Stimulated activated CD4-positive, alpha-beta T cell treated with anti-CD3 and anti-CD28 coated beads, Interleukin-4, amount 100 ng/mL, for 4 hours (primary cell): ENCODE results near the gene YIPF6.
A peak's percentile ranks its signal among the peaks of the same experiment; 100 is the strongest.
"Not testable (repeated sequence)": the region's sequence is repeated elsewhere in the genome, so short reads cannot be mapped to it uniquely, and the experiment has no call there.

Experiments used
- DNase-seq, 2 experiments: peaks; one replicate each; pipeline ENCODE4 v3.0.0-alpha.2; 2020

Gene YIPF6

DNA sequence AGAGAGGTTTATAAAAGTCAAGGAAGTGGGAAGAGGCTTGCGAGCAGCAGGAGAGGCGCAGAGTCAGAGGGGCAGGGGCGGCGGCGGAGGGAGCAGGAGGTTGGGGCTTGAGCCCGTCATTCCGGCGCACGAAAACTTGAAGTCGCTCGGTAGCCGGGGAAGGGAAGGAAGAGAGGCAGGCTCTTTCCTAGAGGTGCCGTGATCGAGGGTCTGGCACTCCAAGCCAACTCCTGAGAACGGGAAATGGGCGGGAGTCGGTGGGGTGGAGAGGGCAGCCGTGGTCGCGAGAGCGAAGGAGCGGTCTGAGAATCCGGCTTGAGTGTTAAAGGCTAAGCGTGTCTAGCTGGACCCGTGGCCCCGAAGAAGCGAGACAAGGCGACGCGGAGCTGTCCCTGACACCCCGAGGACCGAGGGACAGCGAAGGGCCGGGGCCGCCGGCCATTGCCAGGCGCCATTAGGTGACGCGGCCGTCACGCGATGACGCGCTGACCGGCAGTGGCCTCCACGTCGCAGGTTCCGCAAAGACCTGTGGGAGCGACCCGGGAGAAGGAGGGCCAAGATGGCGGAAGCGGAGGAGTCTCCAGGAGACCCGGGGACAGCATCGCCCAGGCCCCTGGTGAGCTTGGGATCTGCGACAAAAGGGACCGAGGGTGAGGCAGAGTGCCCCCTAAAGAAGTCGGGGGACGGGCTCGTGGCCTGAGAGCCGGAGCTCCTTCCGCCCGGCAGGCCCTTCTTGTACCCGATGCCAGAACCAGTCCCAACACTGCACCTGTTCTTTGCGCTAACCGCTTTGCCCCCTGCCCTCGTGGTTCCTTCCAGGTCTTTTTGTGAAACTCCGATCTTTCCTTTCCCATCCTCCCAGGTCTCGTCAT, at the start of gene YIPF6:
Gene YIPF6 (plus strand): TSS at position 544 of the 872 bp plus-strand sequence. CDS start 16 bp downstream, at position 560.
- DNase-seq = peak; percentile 56 to 58

DNA sequence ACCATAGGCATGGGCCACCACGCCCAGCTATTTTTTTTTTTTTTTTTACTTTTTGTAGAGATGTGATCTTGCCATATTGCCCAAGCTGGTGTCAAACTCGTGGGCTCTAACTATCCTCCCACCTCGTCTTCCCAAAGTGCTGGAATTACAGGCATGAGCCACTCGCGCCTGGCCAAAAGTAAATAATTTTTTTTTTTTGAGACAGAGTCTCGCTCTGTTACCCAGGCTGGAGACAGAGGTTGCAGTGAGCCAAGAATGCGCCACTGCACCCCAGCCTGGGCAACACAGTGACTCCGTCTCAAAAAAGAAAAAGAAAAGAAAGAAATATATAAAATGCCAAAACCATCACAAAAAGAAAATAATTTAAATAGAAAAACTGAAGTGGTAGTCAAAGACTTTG, 47.1 kb upstream of the YIPF6 start:
- no peak for DNase-seq

GRCh38 chrX:68454476-68455150, 44.2 kb upstream of the YIPF6 start:
- no peak for DNase-seq

DNA sequence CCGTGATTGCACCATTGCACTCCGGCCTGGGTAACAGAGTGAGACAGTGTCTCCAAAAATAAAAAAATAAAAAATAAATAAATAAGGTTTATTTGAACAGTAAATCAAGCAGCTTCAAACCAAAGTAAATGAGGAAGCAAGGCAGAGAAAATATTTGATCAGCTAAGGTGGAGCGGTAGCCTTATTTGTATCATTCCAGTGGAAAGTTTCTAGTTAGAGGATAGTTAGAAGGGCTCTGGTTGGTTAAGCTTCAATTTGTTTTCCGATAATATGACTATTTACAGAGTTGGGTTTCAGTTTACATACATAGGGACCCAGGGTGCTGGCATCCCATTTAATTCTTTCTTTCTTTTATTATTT, 43.7 kb upstream of the YIPF6 start:
- no peak for DNase-seq

GRCh38 chrX:68461093-68461492, 37.8 kb upstream of the YIPF6 start:
- no peak for DNase-seq

DNA sequence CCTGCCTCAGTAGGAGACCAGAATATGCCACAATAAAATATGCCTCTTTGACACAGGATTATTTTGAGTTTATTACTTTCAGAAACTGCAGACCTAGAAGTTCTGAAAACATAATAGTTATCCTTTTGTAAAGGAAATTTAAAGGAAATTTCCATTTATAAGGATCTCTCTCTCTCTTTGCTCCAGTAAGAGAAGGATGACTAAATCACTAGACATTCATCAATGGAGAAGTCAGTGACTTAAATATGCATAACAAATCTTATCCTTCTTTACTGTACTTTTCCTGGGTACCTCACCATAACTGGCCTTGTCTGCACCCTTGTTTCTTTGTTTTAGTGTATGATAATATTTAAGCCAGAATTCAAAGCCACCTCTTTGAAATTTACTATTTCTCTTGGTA, 37.3 kb upstream of the YIPF6 start:
- no peak for DNase-seq

DNA sequence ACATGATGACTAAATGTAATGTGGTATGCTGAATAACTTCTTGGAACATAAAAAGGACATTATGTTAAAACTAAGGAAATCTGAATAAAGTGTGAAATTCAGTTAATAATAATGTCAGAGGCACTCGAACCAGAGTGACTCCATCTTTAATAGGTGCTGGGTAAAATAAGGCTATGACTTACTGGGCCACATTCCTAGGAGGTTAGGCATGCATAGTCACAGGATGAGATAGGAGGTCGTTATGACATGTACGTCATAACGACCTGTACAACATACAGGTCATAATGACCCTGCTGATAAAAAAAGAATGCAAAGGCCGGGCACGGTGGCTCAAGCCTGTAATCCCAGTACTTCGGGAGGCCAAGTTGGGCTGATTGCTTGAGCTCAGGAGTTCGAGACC, 36.7 kb upstream of the YIPF6 start:
- DNase-seq = no peak

- peak in 1 of 2 experiments; percentile 1 for DNase-seq
These were observed 36.2 kb upstream of the YIPF6 start for GRCh38 chrX:68462653-68463052.

- no peak for DNase-seq
These were observed 35.0 kb upstream of the YIPF6 start for GRCh38 chrX:68463880-68464279.

GRCh38 chrX:68464796-68465195, 34.1 kb upstream of the YIPF6 start:
- DNase-seq = no peak

DNA sequence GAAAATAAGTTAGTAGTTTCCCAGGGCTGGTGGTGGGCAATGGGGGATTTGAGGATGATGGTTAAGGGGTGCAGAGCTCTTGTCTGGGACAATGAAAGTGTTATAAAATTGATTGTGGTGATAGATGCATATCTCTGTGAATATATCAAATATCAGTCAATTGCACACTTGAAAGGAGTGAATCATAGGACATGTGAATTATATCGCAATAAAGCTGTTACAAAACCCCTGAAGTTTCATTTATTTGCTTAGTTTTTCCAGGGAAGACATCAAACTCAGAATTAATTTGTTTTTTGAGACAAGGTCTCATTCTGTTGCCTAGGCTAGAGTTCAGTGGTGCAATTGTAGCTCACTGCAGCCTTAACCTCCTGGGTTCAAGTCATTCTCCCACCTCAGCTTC, 17.9 kb upstream of the YIPF6 start:
- no peak for DNase-seq

GRCh38 chrX:68486198-68486597, 12.7 kb upstream of the YIPF6 start:
- not testable (repeated sequence) for DNase-seq

- DNase-seq = no peak
These were observed 11.6 kb upstream of the YIPF6 start for GRCh38 chrX:68487254-68487653.

- no peak for DNase-seq
These were observed 10.9 kb upstream of the YIPF6 start for GRCh38 chrX:68487924-68488323.

DNA sequence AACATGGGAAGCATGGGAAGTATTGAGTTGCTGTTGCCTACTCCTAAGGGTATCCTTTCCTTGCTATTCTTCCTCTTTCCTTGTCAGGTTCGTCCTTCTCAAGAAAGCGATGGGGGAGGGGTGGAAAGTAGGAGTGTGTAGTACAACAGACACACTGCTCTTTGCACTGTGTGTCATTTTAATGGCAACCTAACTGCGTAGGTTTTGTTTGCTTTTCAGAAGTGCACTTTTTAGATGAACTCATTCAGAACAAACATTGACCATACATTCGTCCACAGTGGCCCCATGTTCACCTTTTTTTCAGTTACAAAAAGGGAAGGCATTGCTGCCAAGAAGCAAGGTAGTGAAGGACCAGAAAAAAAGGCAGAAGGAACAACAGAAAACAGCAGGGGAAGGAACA, 10.2 kb upstream of the YIPF6 start:
- DNase-seq = no peak

- no peak for DNase-seq
These were observed 8.2 kb upstream of the YIPF6 start for GRCh38 chrX:68490644-68491043.

- no peak for DNase-seq
These were observed 6.3 kb upstream of the YIPF6 start for GRCh38 chrX:68492583-68492982.

DNA sequence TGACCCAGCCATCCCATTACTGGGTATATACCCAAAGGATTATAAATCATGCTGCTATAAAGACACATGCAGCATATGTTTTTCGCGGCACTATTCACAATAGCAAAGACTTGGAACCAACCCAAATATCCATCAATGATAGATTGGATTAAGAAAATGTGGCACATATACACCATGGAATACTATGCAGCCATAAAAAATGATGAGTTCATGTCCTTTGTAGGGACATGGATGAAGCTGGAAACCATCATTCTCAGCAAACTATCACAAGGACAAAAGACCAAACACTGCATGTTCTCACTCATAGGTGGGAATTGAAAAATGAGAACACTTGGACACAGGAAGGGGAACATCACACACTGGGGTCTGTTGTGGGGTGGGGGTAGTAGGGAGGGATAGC, 5.1 kb upstream of the YIPF6 start:
- not testable (repeated sequence) for DNase-seq

- DNase-seq = no peak
These were observed 775 bp upstream of the YIPF6 start for GRCh38 chrX:68498044-68498507.

DNA sequence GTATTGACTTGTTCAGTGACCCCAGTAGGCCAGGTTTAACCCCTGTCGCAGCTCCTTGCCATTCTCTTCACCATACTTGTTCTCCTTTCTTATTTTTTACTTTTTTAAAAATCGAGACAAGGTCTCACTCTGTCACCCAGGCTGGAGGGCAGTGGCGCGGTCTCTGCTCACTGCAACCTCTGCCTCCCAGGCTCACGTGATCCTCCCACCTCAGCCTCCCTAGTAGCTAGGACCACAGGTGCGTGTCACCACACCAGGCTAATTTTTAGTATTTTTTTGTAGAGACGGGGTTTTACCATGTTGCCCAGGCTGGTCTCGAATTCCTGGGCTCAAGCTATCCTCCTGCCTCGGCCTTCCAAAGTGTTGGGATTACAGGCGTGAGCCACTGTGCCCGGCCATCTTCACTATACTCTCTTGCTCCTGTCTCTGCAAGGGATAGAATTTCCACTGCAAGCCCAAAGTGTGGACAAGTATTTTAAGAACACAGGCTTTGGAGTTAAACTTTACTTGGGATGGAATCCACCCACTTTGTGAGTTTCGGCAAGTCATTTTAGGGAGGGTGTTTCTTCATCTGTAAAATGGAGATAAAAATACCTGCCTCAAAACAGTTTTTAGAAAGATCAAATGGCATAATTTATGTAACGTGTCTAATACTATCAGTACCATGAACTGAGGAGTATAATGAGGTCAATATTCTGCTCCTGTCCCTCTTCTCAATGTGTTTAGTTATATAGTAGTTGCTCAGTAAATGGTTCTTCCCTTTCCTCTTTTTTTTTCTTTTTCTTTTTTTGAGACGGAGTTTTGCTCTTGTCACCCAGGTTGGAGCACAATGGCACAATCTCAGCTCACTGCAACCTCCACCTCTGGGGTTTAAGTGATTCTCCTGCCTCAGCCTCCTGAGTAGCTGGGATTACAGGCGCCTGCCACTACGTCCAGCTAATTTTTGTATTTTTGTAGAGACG, 973 bp downstream of the YIPF6 start:
- no peak for DNase-seq

DNA sequence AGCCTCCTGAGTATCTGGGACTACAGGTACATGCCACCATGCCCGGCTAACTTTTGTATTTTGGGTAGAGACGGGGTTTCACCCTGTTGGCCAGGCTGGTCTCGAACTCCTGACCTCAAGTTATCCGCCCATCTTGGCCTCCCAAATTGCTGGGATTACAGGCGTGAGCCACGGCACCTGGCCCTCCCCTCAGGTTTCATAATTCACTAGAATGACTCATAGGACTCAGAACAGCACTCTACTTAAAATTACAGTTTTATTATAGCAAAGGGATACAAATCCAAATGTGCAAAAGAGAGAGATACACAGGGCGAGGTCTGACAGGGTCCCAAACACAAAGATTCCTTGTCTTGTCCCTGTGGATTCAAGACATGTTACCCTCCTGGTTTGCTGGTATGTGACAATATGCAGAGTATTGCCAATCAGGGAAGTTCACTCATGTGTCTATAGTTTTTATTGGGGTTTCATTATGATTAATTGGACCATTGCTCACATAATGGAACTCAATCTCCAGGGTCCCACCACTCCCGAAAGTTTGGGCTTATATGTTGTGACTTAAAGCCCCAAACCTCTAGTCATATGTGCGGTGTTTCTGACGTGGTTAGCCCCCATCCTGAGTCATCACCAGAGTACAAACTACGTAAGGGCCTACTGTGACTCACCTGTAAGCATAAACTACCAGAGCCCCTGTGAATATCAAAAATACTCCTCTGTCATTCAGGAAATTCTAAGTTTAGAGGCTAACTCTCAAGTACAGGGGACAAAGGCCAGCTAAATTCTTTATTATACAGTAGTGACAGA, 5.2 kb downstream of the YIPF6 start:
- peak; percentile 16 to 61 for DNase-seq

GRCh38 chrX:68506649-68507048, 7.8 kb downstream of the YIPF6 start:
- no peak for DNase-seq
